GM18907 (cell line): ENCODE measurements around the gene KRT2.
"Not testable (repeated sequence)": the region's sequence is repeated elsewhere in the genome, so short reads cannot be mapped to it uniquely, and the experiment has no call there.

Experiments used
- ATAC-seq: cut with Tn5 transposase; IDR thresholded peaks from one replicate; pipeline ENCODE4 v1.9.1; 2021; ENCODE audit warnings: mild to moderate bottlenecking, moderate library complexity; ENCODE audit not compliant: unreplicated experiment

KRT2 gene

GRCh38 chr12:52685406-52685890 is 33.4 kb upstream of the KRT2 start:
- ATAC-seq, result no peak

GRCh38 chr12:52684431-52684830 is 32.4 kb upstream of the KRT2 start:
- no peak for ATAC-seq

GRCh38 chr12:52683575-52684300 is 31.7 kb upstream of the KRT2 start:
- no peak for ATAC-seq

GRCh38 chr12:52682938-52683574 is 31.0 kb upstream of the KRT2 start:
- ATAC-seq, result no peak

GRCh38 chr12:52682381-52682660 is 30.3 kb upstream of the KRT2 start:
- ATAC-seq, result no peak

- ATAC-seq, result no peak
Observed at GRCh38 chr12:52681526-52682380, 29.7 kb upstream of the KRT2 start.

GRCh38 chr12:52680363-52680762 is 28.4 kb upstream of the KRT2 start, which contains the start of gene KRT1:
Gene KRT1 (minus strand): TSS chr12:52680407. CDS start chr12:52680348, 59 bp downstream.
- ATAC-seq, result no peak

- ATAC-seq, result no peak
Observed at GRCh38 chr12:52679875-52680274, 27.9 kb upstream of the KRT2 start.

- no peak for ATAC-seq
Observed at GRCh38 chr12:52677671-52678070, 25.7 kb upstream of the KRT2 start.

- no peak for ATAC-seq
Observed at GRCh38 chr12:52677126-52677525, 25.1 kb upstream of the KRT2 start.

- no peak for ATAC-seq
Observed at GRCh38 chr12:52676163-52676562, 24.2 kb upstream of the KRT2 start.

GRCh38 chr12:52675301-52675701 is 23.3 kb upstream of the KRT2 start:
- no peak for ATAC-seq

- no peak for ATAC-seq
Observed at GRCh38 chr12:52674433-52674775, 22.4 kb upstream of the KRT2 start.

GRCh38 chr12:52673713-52674432 is 21.9 kb upstream of the KRT2 start:
- no peak for ATAC-seq

- no peak for ATAC-seq
Observed at GRCh38 chr12:52673217-52673616, 21.2 kb upstream of the KRT2 start.

GRCh38 chr12:52672321-52672933 is 20.4 kb upstream of the KRT2 start:
- no peak for ATAC-seq

GRCh38 chr12:52670961-52671360 is 18.9 kb upstream of the KRT2 start:
- no peak for ATAC-seq

GRCh38 chr12:52670506-52670905 is 18.5 kb upstream of the KRT2 start:
- no peak for ATAC-seq

- not testable (repeated sequence) for ATAC-seq
Observed at GRCh38 chr12:52669941-52670340, 17.9 kb upstream of the KRT2 start.

- no peak for ATAC-seq
Observed at GRCh38 chr12:52669426-52669825, 17.4 kb upstream of the KRT2 start.

- ATAC-seq, result no peak
Observed at GRCh38 chr12:52667931-52668330, 15.9 kb upstream of the KRT2 start.
